Activated CD4-positive, alpha-beta memory T cell treated with anti-CD3 and anti-CD28 coated beads for 36 hours (primary cell): ENCODE results near the gene UBE2L5. TPM values are rescaled to one million over a fixed set of nuclear protein-coding genes. Genes with fewer than 3 reads are reported as not detected.
A peak's percentile ranks its signal among the peaks of the same experiment; 100 is the strongest.

Experiments
- CTCF ChIA-PET: fragments of 350-600 bp; sonication (Branson Sonifier 250); formaldehyde crosslinking; loops from one replicate; lab custom pipeline; 2021; ENCODE audit warnings: antibody characterized with exemption, inconsistent platforms; lab: Charles Lee
- POLR2A ChIA-PET: fragments of 350-600 bp; sonication (Branson Sonifier 250); formaldehyde crosslinking; loops from one replicate; lab custom pipeline; 2021; ENCODE audit warnings: antibody characterized with exemption; lab: Charles Lee
- DNase-seq: peaks from one replicate; pipeline ENCODE4 v3.0.0-alpha.2; 2020
- H3K27ac Mint-ChIP-seq: one replicate; pipeline ENCODE4 v1.8.0; 2021; ENCODE audit warnings: mixed read lengths
- H3K27me3 Mint-ChIP-seq: one replicate; pipeline ENCODE4 v1.8.0; 2021; ENCODE audit warnings: mixed read lengths
- H3K36me3 Mint-ChIP-seq: one replicate; pipeline ENCODE4 v1.8.0; 2021; ENCODE audit warnings: mixed read lengths
- H3K4me1 Mint-ChIP-seq: one replicate; pipeline ENCODE4 v1.8.0; 2021; ENCODE audit warnings: low read depth, mixed read lengths
- H3K4me3 Mint-ChIP-seq: one replicate; pipeline ENCODE4 v1.8.0; 2021; ENCODE audit warnings: mild to moderate bottlenecking, mixed read lengths
- H3K9me3 Mint-ChIP-seq: one replicate; pipeline ENCODE4 v1.8.0; 2021; ENCODE audit warnings: mixed read lengths
- intact Hi-C: fragments of 100-400 bp; cut with micrococcal nuclease; formaldehyde crosslinking; loops from one replicate; pipeline ENCODE4 v1.15.1; 2023
- total RNA-seq, 2 experiments: library from RNA; stranded (reverse); gene quantifications; one replicate each; pipeline ENCODE4 v1.2.3, GENCODE V29; 2021

UBE2L5 gene
- total RNA-seq, 2 experiments from 2014 or later = not detected

DNA sequence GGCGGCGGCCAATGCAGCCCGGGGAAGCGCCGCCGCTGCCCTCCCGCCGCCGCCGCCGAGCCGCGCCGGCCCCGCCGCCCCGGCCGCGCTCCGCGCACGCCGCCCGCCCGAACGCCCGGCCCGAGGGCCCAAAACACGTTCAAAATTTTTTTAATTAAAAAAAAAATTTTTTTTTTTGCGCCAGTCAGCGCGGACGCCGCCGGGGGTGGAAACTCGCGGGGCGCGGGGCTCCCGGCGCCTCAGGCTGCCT, 43.0 kb downstream of the UBE2L5 start:
- Mint-ChIP-seq H3K4me1 (peaks cover 31% of the 10 kb centered on the region), H3K4me3 (no peak overlapping the region), H3K36me3 (peaks cover 29% of the 10 kb centered on the region), H3K9me3 (no peaks in the 10 kb centered on the region), H3K27ac (no peak overlapping the region), H3K27me3 (peaks cover 3% of the 10 kb centered on the region)
- DNase-seq = no peak
- intact Hi-C loops = loop anchor here (2.0 to 10.0 kb wide), 9 partner anchors 34 to 870 kb away; partner anchors contain the start of genes SLC7A1, UBE2L5 and UBL3
- POLR2A ChIA-PET = interaction anchor here (0.8 to 3.8 kb wide), 6 partner anchors 35 to 319 kb away, joined by 3 to 46 read pairs (median 6); partner anchors contain the start of gene USPL1
- CTCF ChIA-PET = interaction anchor here (0.6 to 2.2 kb wide), 2 partner anchors 67 to 338 kb away, joined by 3 to 8 read pairs; no protein-coding TSS in a partner anchor

DNA sequence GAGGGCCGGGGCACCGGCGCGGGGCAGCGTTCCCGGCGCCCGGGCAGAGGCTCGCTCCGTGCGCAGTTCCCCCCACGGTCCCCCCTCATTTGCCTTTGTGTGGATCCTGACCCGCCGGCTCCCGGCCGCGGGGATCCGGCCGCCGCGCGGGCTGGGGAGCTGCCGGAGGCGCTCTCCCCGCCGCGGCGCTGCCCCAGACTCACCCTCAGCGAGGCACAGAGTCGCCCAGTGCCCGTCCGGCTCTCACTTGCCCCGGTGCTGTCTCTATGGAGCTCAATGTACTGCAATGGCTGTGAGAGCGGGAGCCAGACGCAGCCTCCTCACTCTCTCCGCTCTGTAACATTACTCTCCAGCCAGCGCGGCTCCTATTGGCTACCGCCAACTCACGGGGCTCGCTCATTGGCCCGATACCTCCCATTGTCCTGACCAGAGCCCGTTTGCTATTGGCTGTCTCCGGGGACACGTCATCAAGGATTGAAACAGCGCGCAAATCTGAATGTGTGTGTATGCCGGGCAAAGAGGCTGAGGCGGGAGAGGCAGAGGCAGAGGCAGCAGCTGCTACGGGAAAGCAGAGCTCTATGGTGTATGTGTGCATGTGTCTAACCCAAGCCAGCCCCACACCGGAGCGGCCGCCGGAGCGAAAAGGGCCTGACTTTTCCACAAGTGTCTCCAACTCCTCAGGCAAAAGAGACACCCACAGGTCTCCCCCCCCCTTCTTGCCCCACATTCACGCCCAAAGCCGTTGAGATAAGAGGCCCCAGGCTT, 43.5 kb downstream of the UBE2L5 start, which contains the start of gene HMGB1:
Gene HMGB1, minus strand, starts transcription at position 344 of the 765 bp plus-strand sequence. CDS start 2,256 bp downstream, outside the sequence.
- Mint-ChIP-seq H3K36me3 (peaks cover 29% of the 10 kb centered on the region), H3K9me3 (no peaks in the 10 kb centered on the region), H3K27ac (peak within 1 kb of the TSS; percentile 99), H3K27me3 (peaks cover 3% of the 10 kb centered on the region), H3K4me3 (peak within 1 kb of the TSS; percentile 89), H3K4me1 (peaks cover 31% of the 10 kb centered on the region)
- peak; percentile 99 for DNase-seq
- POLR2A ChIA-PET = interaction anchor here (0.5 to 3.8 kb wide), 11 partner anchors 9 to 616 kb away, joined by 3 to 46 read pairs (median 3); partner anchors contain the start of genes UBL3 and USPL1
- intact Hi-C loops = loop anchor here (1.0 to 10.0 kb wide), 13 partner anchors 35 to 871 kb away; partner anchors contain the start of genes KATNAL1, SLC7A1, UBE2L5 and UBL3
- CTCF ChIA-PET = interaction anchor here (1.6 to 2.2 kb wide), 2 partner anchors 150 to 338 kb away, joined by 3 to 8 read pairs; no protein-coding TSS in a partner anchor

DNA sequence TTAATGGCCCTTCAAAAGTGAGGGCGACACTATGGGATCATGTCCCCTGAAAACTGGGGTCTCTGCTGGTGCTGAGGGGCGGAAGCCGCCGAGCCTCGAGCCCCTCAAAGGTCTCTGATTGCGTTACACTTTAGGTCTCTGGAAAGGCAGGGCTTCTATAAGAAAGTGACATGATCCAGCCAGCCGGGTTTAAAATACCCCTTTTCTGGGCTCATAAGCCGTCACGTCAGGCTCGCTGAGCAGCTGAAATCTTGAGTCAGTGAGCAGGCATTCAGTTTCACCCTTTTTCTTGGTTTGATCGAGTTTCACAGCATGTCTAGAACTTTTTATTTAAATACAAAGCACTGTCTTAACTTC, 44.0 kb downstream of the UBE2L5 start:
- intact Hi-C loops = loop anchor here (1.0 to 10.0 kb wide), 9 partner anchors 86 to 872 kb away; partner anchors contain the start of genes KATNAL1, SLC7A1 and USPL1
- Mint-ChIP-seq H3K4me3 (peak overlapping the region; percentile 89), H3K27ac (peak overlapping the region; percentile 99), H3K9me3 (no peaks in the 10 kb centered on the region), H3K4me1 (peaks cover 29% of the 10 kb centered on the region), H3K36me3 (peaks cover 27% of the 10 kb centered on the region), H3K27me3 (peaks cover 3% of the 10 kb centered on the region)
- ChIA-PET POLR2A (interaction anchor here (0.5 to 3.8 kb wide), 7 partner anchors 8 to 324 kb away, joined by 3 to 46 read pairs (median 4); partner anchors contain the start of gene USPL1), CTCF (interaction anchor here (0.6 to 2.2 kb wide), 3 partner anchors 92 to 337 kb away, joined by 3 to 8 read pairs (median 3); no protein-coding TSS in a partner anchor)
- peak; percentile 59 for DNase-seq

DNA sequence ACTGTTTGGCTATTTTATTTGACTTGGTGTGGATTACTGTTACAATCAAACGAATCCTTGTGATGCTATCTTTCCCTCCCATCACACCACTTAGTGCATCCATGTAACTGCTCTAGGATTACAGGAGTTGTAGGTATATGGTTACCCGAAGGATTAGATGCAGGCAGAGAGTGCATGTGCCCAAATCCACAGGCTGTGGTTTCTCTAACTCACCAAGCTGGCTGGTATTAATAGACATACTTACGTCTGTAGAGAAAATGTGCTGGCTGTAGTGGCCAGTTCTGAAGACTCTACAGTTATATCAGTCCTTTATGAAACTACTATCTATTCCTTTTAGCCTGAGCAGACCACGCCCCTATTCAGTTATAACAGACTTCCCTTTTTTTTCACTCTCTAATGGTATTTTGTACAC, 44.6 kb downstream of the UBE2L5 start:
- no peaks in the 10 kb centered on the region for H3K9me3 Mint-ChIP-seq
- peaks cover 3% of the 10 kb centered on the region for H3K27me3 Mint-ChIP-seq
- peaks cover 25% of the 10 kb centered on the region for H3K4me1 Mint-ChIP-seq
- H3K36me3 Mint-ChIP-seq = peaks cover 25% of the 10 kb centered on the region
- no peak for DNase-seq
- H3K27ac Mint-ChIP-seq = peak overlapping the region; percentile 99
- ChIA-PET CTCF (interaction anchor here (0.6 to 1.6 kb wide), 2 partner anchors 92 to 149 kb away, joined by 3 read pairs; no protein-coding TSS in a partner anchor), POLR2A (interaction anchor here (1.6 to 3.8 kb wide), 2 partner anchors 38 to 150 kb away, joined by 5 to 46 read pairs; partner anchors contain the start of gene USPL1)
- intact Hi-C loops = loop anchor here (1.0 to 10.0 kb wide), 9 partner anchors 85 to 872 kb away; partner anchors contain the start of genes KATNAL1, SLC7A1 and USPL1
- peak overlapping the region; percentile 89 for H3K4me3 Mint-ChIP-seq

DNA sequence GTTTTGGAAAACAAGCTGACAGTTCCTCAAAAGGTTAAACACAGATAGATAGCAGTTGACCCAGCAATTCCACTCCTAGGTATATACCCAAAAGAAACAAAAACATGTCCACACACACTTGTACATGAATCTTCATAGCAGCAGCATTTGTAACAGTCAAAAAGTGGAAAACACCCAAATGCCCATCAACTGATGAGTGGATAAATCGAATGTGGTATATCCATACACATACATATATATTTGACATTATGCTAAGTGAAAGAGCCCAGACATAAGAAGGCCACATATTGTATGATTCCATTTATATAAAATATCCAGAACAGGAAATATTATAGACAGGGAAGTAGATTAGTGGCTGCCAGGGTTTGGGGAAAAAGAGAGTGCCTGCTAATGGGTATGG, 51.4 kb downstream of the UBE2L5 start:
- H3K36me3 Mint-ChIP-seq = no peaks in the 10 kb centered on the region
- H3K4me3 Mint-ChIP-seq = no peak overlapping the region
- no peak overlapping the region for H3K27ac Mint-ChIP-seq
- DNase-seq = no peak
- CTCF ChIA-PET = no interaction called here
- POLR2A ChIA-PET = no interaction called here
- H3K27me3 Mint-ChIP-seq = no peaks in the 10 kb centered on the region
- no peaks in the 10 kb centered on the region for H3K9me3 Mint-ChIP-seq
- H3K4me1 Mint-ChIP-seq = no peaks in the 10 kb centered on the region
- intact Hi-C loops = no loop called here

DNA sequence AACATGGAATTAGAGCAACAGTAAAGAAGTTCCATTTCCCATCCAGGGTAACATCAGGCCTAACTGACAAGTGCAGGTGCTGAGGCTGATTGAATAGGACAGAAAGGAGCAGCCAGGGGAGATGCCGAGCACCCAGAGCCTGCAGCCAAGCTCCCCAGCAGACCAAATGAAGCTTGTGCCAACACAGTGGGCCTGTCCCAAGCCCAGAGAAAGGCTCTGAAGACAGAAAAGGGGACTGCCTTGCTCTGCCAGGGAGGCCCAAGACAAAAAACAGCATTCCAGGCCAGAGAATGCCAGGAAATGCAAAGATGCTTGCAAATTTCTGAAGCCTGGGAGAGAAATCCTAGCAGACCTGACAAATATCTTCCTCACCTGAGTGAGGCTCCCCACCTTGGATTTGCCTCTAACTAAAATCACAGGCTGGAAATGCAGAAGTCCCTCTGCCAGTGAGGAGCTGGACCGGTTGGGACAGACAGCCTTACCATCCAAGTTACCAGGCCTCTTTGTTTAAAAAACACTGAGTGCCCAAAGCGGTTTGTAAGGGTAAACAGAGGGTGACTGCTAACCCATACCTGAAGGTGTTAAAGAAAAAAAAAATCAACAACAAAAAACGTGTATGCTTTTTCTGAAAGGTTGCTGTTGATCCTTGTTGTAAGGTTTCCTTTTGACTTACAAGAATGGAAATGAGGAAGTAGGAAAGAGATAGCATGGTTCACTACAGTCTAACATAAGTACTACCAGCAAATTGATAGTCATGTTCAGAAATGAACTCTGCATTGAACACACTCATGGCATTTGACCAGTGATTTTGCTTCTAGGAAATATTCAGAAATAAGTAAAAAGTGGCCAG, 55.3 kb downstream of the UBE2L5 start:
- Mint-ChIP-seq H3K4me3 (no peak overlapping the region), H3K9me3 (no peaks in the 10 kb centered on the region), H3K36me3 (no peaks in the 10 kb centered on the region), H3K27ac (no peak overlapping the region), H3K27me3 (no peaks in the 10 kb centered on the region), H3K4me1 (no peaks in the 10 kb centered on the region)
- intact Hi-C loops = no loop called here
- ChIA-PET POLR2A (no interaction called here), CTCF (interaction anchor here (1.3 kb wide), 1 partner anchor 388 kb away, joined by 3 read pairs; no protein-coding TSS in a partner anchor)
- no peak for DNase-seq

Other genes starting within 250 kb of the UBE2L5 start
- 10 to 100 TPM; 13.9 to 16.8 TPM for gene KATNAL1, start 114.9 kb upstream of the UBE2L5 start, total RNA-seq
- 100 to 1,000 TPM; 689 to 693 TPM for gene HMGB1, start 43.4 kb downstream of the UBE2L5 start, total RNA-seq
- gene USPL1, start 195.4 kb downstream of the UBE2L5 start, total RNA-seq = 10 to 100 TPM; 13.3 to 13.8 TPM